Nephron progenitor cell (in vitro differentiated cells): ENCODE measurements around the gene CHD5.
A peak's percentile ranks its signal among the peaks of the same experiment; 100 is the strongest.

Source experiments
- DNase-seq: peaks from one replicate; pipeline ENCODE4 v3.0.0; 2021
- H3K27ac Mint-ChIP-seq: 2 replicates; pipeline ENCODE4 v1.8.0; 2021; ENCODE audit warnings: mild to moderate bottlenecking, moderate library complexity, mixed read lengths
- H3K27me3 Mint-ChIP-seq: 2 replicates; pipeline ENCODE4 v1.8.0; 2021; ENCODE audit warnings: mild to moderate bottlenecking, low read depth, mixed read lengths; ENCODE audit not compliant: poor library complexity
- H3K36me3 Mint-ChIP-seq: 2 replicates; pipeline ENCODE4 v1.8.0; 2021; ENCODE audit warnings: low read depth, mixed read lengths
- H3K4me1 Mint-ChIP-seq: 2 replicates; pipeline ENCODE4 v1.8.0; 2021; ENCODE audit warnings: mixed read lengths
- H3K4me3 Mint-ChIP-seq: 2 replicates; pipeline ENCODE4 v1.8.0; 2021; ENCODE audit warnings: mild to moderate bottlenecking, moderate library complexity, mixed read lengths
- H3K9me3 Mint-ChIP-seq: 2 replicates; pipeline ENCODE4 v1.8.0; 2021; ENCODE audit warnings: mild to moderate bottlenecking, moderate library complexity, mixed read lengths
- CTCF ChIP-seq: fragments of 200-600 bp; sonication (generic); IDR thresholded peaks from 2 replicates; pipeline ENCODE4 v1.5.0; 2021; ENCODE audit warnings: antibody characterized with exemption

CHD5 gene

GRCh38 chr1:6128276-6129081 is 51.6 kb downstream of the CHD5 start:
- no peak for TF ChIP-seq CTCF
- Mint-ChIP-seq H3K9me3 (peaks cover 15% of the 10 kb centered on the region), H3K4me3 (no peak overlapping the region), H3K4me1 (peaks cover 13% of the 10 kb centered on the region), H3K27ac (no peak overlapping the region), H3K27me3 (peaks cover 18% of the 10 kb centered on the region), H3K36me3 (no peaks in the 10 kb centered on the region)
- no peak for DNase-seq

GRCh38 chr1:6127587-6128163 is 52.4 kb downstream of the CHD5 start:
- peaks cover 13% of the 10 kb centered on the region for H3K4me1 Mint-ChIP-seq
- DNase-seq: peak; percentile 91
- H3K27me3 Mint-ChIP-seq: peaks cover 20% of the 10 kb centered on the region
- peaks cover 10% of the 10 kb centered on the region for H3K9me3 Mint-ChIP-seq
- no peak for TF ChIP-seq CTCF
- no peak overlapping the region for H3K27ac Mint-ChIP-seq
- no peaks in the 10 kb centered on the region for H3K36me3 Mint-ChIP-seq
- no peak overlapping the region for H3K4me3 Mint-ChIP-seq

GRCh38 chr1:6126521-6127067 is 53.5 kb downstream of the CHD5 start:
- H3K27me3 Mint-ChIP-seq: peaks cover 22% of the 10 kb centered on the region
- TF ChIP-seq CTCF: no peak
- DNase-seq: no peak
- peak overlapping the region; percentile 7 for H3K4me3 Mint-ChIP-seq
- peaks cover 13% of the 10 kb centered on the region for H3K4me1 Mint-ChIP-seq
- no peaks in the 10 kb centered on the region for H3K9me3 Mint-ChIP-seq
- no peaks in the 10 kb centered on the region for H3K36me3 Mint-ChIP-seq
- H3K27ac Mint-ChIP-seq: no peak overlapping the region

GRCh38 chr1:6126028-6126427 is 54.1 kb downstream of the CHD5 start:
- H3K9me3 Mint-ChIP-seq: no peaks in the 10 kb centered on the region
- no peak overlapping the region for H3K4me3 Mint-ChIP-seq
- no peak overlapping the region for H3K27ac Mint-ChIP-seq
- peaks cover 13% of the 10 kb centered on the region for H3K4me1 Mint-ChIP-seq
- peaks cover 22% of the 10 kb centered on the region for H3K27me3 Mint-ChIP-seq
- no peak for DNase-seq
- TF ChIP-seq CTCF: no peak
- no peaks in the 10 kb centered on the region for H3K36me3 Mint-ChIP-seq

- no peak for DNase-seq
- Mint-ChIP-seq H3K4me3 (no peak overlapping the region), H3K9me3 (no peaks in the 10 kb centered on the region), H3K27ac (no peak overlapping the region), H3K4me1 (peaks cover 13% of the 10 kb centered on the region), H3K36me3 (no peaks in the 10 kb centered on the region), H3K27me3 (peaks cover 22% of the 10 kb centered on the region)
- no peak for TF ChIP-seq CTCF
These were observed 54.8 kb downstream of the CHD5 start for GRCh38 chr1:6125366-6125765.
